K562 (cell line): ENCODE measurements around the gene SURF4. TPM values are rescaled to one million over a fixed set of nuclear protein-coding genes. Genes with fewer than 3 reads are reported as not detected.
A peak's percentile ranks its signal among the peaks of the same experiment; 100 is the strongest.

Experiments
- ARNT ChIP-seq, 2 experiments: fragments of 450-650 bp; IDR thresholded peaks; 2 replicates each; pipeline ENCODE4 v1.6.1; 2016; ENCODE audit warnings: mild to moderate bottlenecking in 1 of 2
- CCAR2 ChIP-seq: fragments of 200-400 bp; formaldehyde crosslinking; IDR thresholded peaks from 2 replicates; pipeline ENCODE4 v1.6.1; 2017; ENCODE audit warnings: mild to moderate bottlenecking, low read depth, low read length
- CGGBP1 ChIP-seq: fragments of 250-450 bp; sonication (Bioruptor Pico); IDR thresholded peaks from 2 replicates; pipeline ENCODE4 v1.9.0; 2021; ENCODE audit warnings: mild to moderate bottlenecking
- CHD4 ChIP-seq: fragments of 200-600 bp; sonication (generic); IDR thresholded peaks from 3 replicates; pipeline ENCODE4 v1.6.1; 2012; ENCODE audit warnings: low read depth, mild to moderate bottlenecking, mixed read lengths, low read length, inconsistent platforms; ENCODE audit not compliant: insufficient read depth, insufficient replicate concordance, poor library complexity, severe bottlenecking
- E2F8 ChIP-seq: fragments of 450-650 bp; IDR thresholded peaks from 2 replicates; pipeline ENCODE4 v1.7.1; 2018; ENCODE audit warnings: mild to moderate bottlenecking, low read depth; ENCODE audit not compliant: partially characterized antibody
- FOXP1 ChIP-seq: sonication (generic); formaldehyde crosslinking; IDR thresholded peaks from 2 replicates; pipeline ENCODE4 v1.8.0; 2022; ENCODE audit warnings: mild to moderate bottlenecking, missing genetic modification reagents
- FOXP4 ChIP-seq: sonication (generic); formaldehyde crosslinking; IDR thresholded peaks from 2 replicates; pipeline ENCODE4 v1.8.0; 2022; ENCODE audit warnings: mild to moderate bottlenecking, missing genetic modification reagents, borderline replicate concordance
- HBP1 ChIP-seq: fragments of 450-650 bp; formaldehyde crosslinking; IDR thresholded peaks from 2 replicates; pipeline ENCODE4 v1.4.0; 2022; ENCODE audit warnings: missing genetic modification characterization
- HNRNPL ChIP-seq: fragments of 200-400 bp; formaldehyde crosslinking; IDR thresholded peaks from 2 replicates; pipeline ENCODE4 v1.6.1; 2017; ENCODE audit warnings: low read depth, mild to moderate bottlenecking, low read length
- PTRF ChIP-seq: fragments of 450-650 bp; IDR thresholded peaks from 2 replicates; pipeline ENCODE4 v1.6.1; 2016; ENCODE audit warnings: mild to moderate bottlenecking, missing genetic modification characterization, missing compliant biosample characterization
- SPI1 ChIP-seq: IDR thresholded peaks from 2 replicates; pipeline ENCODE4 v1.6.1; 2011; ENCODE audit warnings: low read depth, low read length, control low read depth, borderline replicate concordance
- ZBTB26 ChIP-seq: fragments of 450-650 bp; formaldehyde crosslinking; IDR thresholded peaks from 2 replicates; pipeline ENCODE4 v1.4.0; 2022; ENCODE audit warnings: missing genetic modification characterization
- ZC3H8 ChIP-seq: fragments of 450-650 bp; IDR thresholded peaks from 2 replicates; pipeline ENCODE4 v1.6.1; 2017
- ZNF507 ChIP-seq: conservative IDR thresholded peaks from 2 replicates; pipeline ENCODE4 v1.6.1; 2017; ENCODE audit warnings: missing genetic modification characterization, missing compliant biosample characterization
- ZNF551 ChIP-seq: fragments of 250-450 bp; sonication (Bioruptor Pico); IDR thresholded peaks from 2 replicates; pipeline ENCODE4 v1.5.0; 2021; ENCODE audit warnings: mild to moderate bottlenecking, moderate library complexity
- polyA plus RNA-seq, 8 experiments: library from polyadenylated mRNA; depleted of rRNA in 4 of 8; stranded (reverse) in 5 of 8; unstranded in 3 of 8; fragments of >200 nt; fragmentation: Nextera tagmentation in 2 of 8; fragmentation: Illumina TruSeq in 1 of 8; extraction: Ambion mirVana in 2 of 8; extraction: Trizol in 1 of 8; gene quantifications; 2 replicates each; pipeline versions ENCODE4 v1.2.1 to v1.2.3, GENCODE V29; 2011 to 2014; ENCODE audit warnings: inconsistent platforms in 1 of 8, missing spikeins in 1 of 8
- total RNA-seq, 7 experiments: library from RNA; depleted of rRNA in 6 of 7; stranded (reverse); fragments of >200 nt in 6 of 7; fragmentation: Illumina TruSeq in 2 of 7; extraction: Trizol in 2 of 7; gene quantifications; 2 replicates each; pipeline versions ENCODE4 v1.2.1 to v1.2.3, GENCODE V29; 2011 to 2021; ENCODE audit warnings: low replicate concordance in 1 of 7

SURF4 gene
- total and polyA plus RNA-seq, 9 of the 15 experiments (the other 6 are each of a cell fraction or from before 2014, with no cell fraction given): 8.4 to 176 (median 130) TPM

- TF ChIP-seq HBP1 (CRISPR knock-in tag) (no peak), ZNF551 (CRISPR knock-in tag) (no peak), FOXP4 (CRISPR knock-in tag) (no peak), FOXP1 (CRISPR knock-in tag) (no peak), CCAR2 (no peak), CHD4 (no peak), SPI1 (peak; percentile 16; the same call in 1 of the 2 replicates), HNRNPL (no peak), PTRF (tag) (no peak), ARNT (IDR thresholded peaks at IDR 0.05) (no peak; a peak in 1 of 4 replicates), E2F8 (peak; percentile 67), CGGBP1 (CRISPR knock-in tag) (no peak), ZBTB26 (CRISPR knock-in tag) (no peak), ZNF507 (no peak), ZC3H8 (no peak)
Measured at GRCh38 chr9:133351908-133352634, 23.8 kb downstream of the SURF4 start (continued).
